Keratinocyte (primary cell): ENCODE data around the gene MIER2. TPM values are rescaled to one million over a fixed set of nuclear protein-coding genes. Genes with fewer than 3 reads are reported as not detected.

Experiments used
- DNase-seq: peaks from one replicate; pipeline ENCODE4 v3.0.0-alpha.2; 2011; ENCODE audit warnings: low read depth, missing footprints, low spot score
- FAIRE-seq: peaks from 2 replicates; lab custom pipeline; 2011; peaks lifted over from hg19 to GRCh38; lab: Jason Lieb, UNC
- H2AFZ ChIP-seq: 2 replicates; pipeline ENCODE4 v1.6.0; 2012; ENCODE audit warnings: low read length, control low read depth, inconsistent platforms; ENCODE audit not compliant: control insufficient read depth
- H3K27ac ChIP-seq: 2 replicates; pipeline ENCODE4 v1.5.1; 2011; ENCODE audit warnings: low read length; ENCODE audit not compliant: control insufficient read depth, insufficient read depth
- H3K27me3 ChIP-seq: 3 replicates; pipeline ENCODE4 v1.6.0; 2011; ENCODE audit warnings: low read length; ENCODE audit not compliant: control insufficient read depth, insufficient read depth; ENCODE audit errors: extremely low read depth
- H3K36me3 ChIP-seq, 2 experiments: 2 replicates in 1 of 2; 3 replicates in 1 of 2; pipeline ENCODE4 v1.5.1; 2011; ENCODE audit warnings: low read length in 2 of 2, mild to moderate bottlenecking in 1 of 2; ENCODE audit not compliant: control insufficient read depth in 2 of 2, insufficient read depth in 2 of 2; ENCODE audit errors: extremely low read depth in 1 of 2
- H3K4me1 ChIP-seq: 3 replicates; pipeline ENCODE4 v1.5.1; 2011; ENCODE audit warnings: low read length; ENCODE audit not compliant: control insufficient read depth, insufficient read depth; ENCODE audit errors: extremely low read depth
- H3K4me2 ChIP-seq: 3 replicates; pipeline ENCODE4 v1.6.0; 2011; ENCODE audit warnings: low read depth, low read length; ENCODE audit not compliant: control insufficient read depth, insufficient read depth; ENCODE audit errors: extremely low read depth
- H3K4me3 ChIP-seq, 3 experiments: fragments of 200-600 bp in 1 of 3; sonication (generic) in 1 of 3; 2 replicates in 2 of 3; 3 replicates in 1 of 3; pipeline ENCODE4 v1.5.1; 2011 to 2016; ENCODE audit warnings: low read length in 3 of 3, mild to moderate bottlenecking in 3 of 3, control low read depth in 2 of 3, inconsistent platforms in 1 of 3, low read depth in 1 of 3, mixed read lengths in 1 of 3, mixed run types in 1 of 3, moderate library complexity in 1 of 3; ENCODE audit not compliant: control insufficient read depth in 2 of 3, insufficient read depth in 2 of 3; ENCODE audit errors: extremely low read depth in 1 of 3
- H3K79me2 ChIP-seq: 2 replicates; pipeline ENCODE4 v1.6.0; 2012; ENCODE audit warnings: low read length; ENCODE audit not compliant: control insufficient read depth, insufficient read depth
- H3K9ac ChIP-seq: 3 replicates; pipeline ENCODE4 v1.6.0; 2011; ENCODE audit warnings: low read length; ENCODE audit not compliant: control insufficient read depth, insufficient read depth; ENCODE audit errors: extremely low read depth
- H3K9me1 ChIP-seq: 3 replicates; pipeline ENCODE4 v1.6.0; 2011; ENCODE audit warnings: low read length; ENCODE audit not compliant: control insufficient read depth, insufficient read depth; ENCODE audit errors: extremely low read depth
- H3K9me3 ChIP-seq: 2 replicates; pipeline ENCODE4 v1.5.1; 2012; ENCODE audit warnings: low read depth, low read length; ENCODE audit not compliant: control insufficient read depth
- H4K20me1 ChIP-seq: 3 replicates; pipeline ENCODE4 v1.6.0; 2011; ENCODE audit warnings: low read length; ENCODE audit not compliant: control insufficient read depth, insufficient read depth; ENCODE audit errors: extremely low read depth
- EZH2 ChIP-seq: IDR thresholded peaks from one replicate; pipeline ENCODE4 v1.6.1; 2012; ENCODE audit warnings: inconsistent platforms, mild to moderate bottlenecking, low read length, moderate library complexity
- dilution Hi-C: fragments of 300-500 bp; cut with MboI; formaldehyde crosslinking; loops from one replicate; pipeline ENCODE4 v1.7.0; 2020; ENCODE audit warnings: low sequenced_read_pairs; ENCODE audit not compliant: extremely low pct_ligation_motif_present
- polyA plus RNA-seq, 5 experiments: library from polyadenylated mRNA; depleted of rRNA in 3 of 5; stranded (reverse) in 3 of 5; stranded (forward) in 1 of 5; unstranded in 1 of 5; fragments of >200 nt; gene quantifications; 1 replicate in 1 of 5; 2 replicates in 3 of 5; 3 replicates in 1 of 5; pipeline versions ENCODE4 v1.2.1 to v1.2.3, GENCODE V29; 2011 to 2012; ENCODE audit warnings: missing spikeins in 2 of 5, low read depth in 1 of 5, low replicate concordance in 1 of 5
- TF ChIP-seq, protein P1 (sequence below), 3 experiments: IDR thresholded peaks in 1 of 3; conservative IDR thresholded peaks in 1 of 3; optimal IDR thresholded peaks in 1 of 3; 2 replicates in 2 of 3; 3 replicates in 1 of 3; pipeline versions ENCODE3 to v1.5.1; 2011; ENCODE audit warnings: low read length in 3 of 3, mild to moderate bottlenecking in 3 of 3, moderate library complexity in 2 of 3, control low read depth in 1 of 3, inconsistent platforms in 1 of 3; ENCODE audit not compliant: insufficient read depth in 2 of 3; ENCODE audit errors: extremely low read depth in 1 of 3

The MIER2 gene
- polyA plus RNA-seq, 1 donor (not counting 4 experiments of a cell fraction or from before 2014, with no cell fraction given): 16.3 TPM

GRCh38 chr19:313988-314815 lies 30.4 kb downstream of the MIER2 start:
- H3K27ac ChIP-seq: no peak overlapping the region
- no peaks in the 10 kb centered on the region for H3K9me1 ChIP-seq
- H3K4me3 ChIP-seq: no peak overlapping the region
- DNase-seq (no peak), FAIRE-seq (no peak)
- peaks cover 18 to 33% of the 10 kb centered on the region in 2 experiments for H3K36me3 ChIP-seq
- peaks cover 23% of the 10 kb centered on the region for H3K79me2 ChIP-seq
- H3K4me1 ChIP-seq: no peaks in the 10 kb centered on the region
- no peaks in the 10 kb centered on the region for H3K27me3 ChIP-seq
- no peaks in the 10 kb centered on the region for H3K9me3 ChIP-seq
- dilution Hi-C loops: no loop called here
- TF ChIP-seq EZH2: no peak
- TF ChIP-seq, protein P1, sequence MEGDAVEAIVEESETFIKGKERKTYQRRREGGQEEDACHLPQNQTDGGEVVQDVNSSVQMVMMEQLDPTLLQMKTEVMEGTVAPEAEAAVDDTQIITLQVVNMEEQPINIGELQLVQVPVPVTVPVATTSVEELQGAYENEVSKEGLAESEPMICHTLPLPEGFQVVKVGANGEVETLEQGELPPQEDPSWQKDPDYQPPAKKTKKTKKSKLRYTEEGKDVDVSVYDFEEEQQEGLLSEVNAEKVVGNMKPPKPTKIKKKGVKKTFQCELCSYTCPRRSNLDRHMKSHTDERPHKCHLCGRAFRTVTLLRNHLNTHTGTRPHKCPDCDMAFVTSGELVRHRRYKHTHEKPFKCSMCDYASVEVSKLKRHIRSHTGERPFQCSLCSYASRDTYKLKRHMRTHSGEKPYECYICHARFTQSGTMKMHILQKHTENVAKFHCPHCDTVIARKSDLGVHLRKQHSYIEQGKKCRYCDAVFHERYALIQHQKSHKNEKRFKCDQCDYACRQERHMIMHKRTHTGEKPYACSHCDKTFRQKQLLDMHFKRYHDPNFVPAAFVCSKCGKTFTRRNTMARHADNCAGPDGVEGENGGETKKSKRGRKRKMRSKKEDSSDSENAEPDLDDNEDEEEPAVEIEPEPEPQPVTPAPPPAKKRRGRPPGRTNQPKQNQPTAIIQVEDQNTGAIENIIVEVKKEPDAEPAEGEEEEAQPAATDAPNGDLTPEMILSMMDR (optimal IDR thresholded peaks at IDR 0.05 in 1 of 3, IDR thresholded peaks at IDR 0.05 in 1 of 3, conservative IDR thresholded peaks at IDR 0.05 in 1 of 3; ENCODE audit: extremely low read depth in 1 of 3, insufficient read depth in 2 of 3, low read length in 3 of 3): no peak
- H3K9ac ChIP-seq: no peak overlapping the region
- no peak overlapping the region for H2AFZ ChIP-seq
- H3K4me2 ChIP-seq: no peak overlapping the region
- H4K20me1 ChIP-seq: peaks cover 5% of the 10 kb centered on the region

DNA sequence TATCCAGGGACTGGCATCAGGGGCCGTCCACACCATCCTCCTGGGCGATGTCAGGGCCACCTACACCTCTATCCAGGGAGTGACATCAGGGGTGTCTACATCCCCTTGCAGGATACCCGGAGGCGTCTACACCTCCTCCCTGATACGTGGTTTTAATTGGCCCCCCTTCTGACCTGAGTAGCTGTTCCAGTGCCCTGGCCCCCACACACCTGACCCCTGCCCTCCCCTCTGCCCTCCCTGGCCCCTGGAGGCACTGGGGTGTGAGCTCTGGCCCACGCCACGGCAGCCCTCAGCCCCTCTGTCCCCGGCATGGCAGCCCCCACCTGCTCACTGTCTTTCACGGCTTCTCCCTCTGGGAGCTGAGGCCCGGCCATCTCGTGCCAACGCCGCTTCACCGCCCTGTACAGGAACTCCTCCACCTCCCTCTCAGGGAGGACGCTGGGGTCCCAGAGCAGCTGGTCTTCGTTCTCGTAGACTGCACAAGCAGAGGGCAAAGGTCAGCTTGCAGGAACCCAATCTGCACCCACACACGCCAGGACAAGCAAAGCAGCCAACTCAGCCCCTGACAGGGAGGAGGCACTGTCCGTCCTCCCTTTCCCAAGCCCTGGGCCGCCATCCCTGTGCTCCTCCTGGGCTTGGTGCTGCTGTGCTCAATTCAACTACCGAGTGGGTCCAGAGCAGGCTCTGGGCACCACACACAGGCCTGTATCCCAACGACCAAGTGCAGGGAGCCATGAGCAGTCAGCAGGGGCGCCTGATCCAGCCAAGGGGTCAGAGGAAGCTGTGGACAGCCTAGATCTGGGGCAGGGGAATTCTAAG lies 31.2 kb downstream of the MIER2 start:
- Histone ChIP-seq H3K79me2 (peaks cover 21% of the 10 kb centered on the region), H3K36me3 (peaks cover 18 to 36% of the 10 kb centered on the region in 2 experiments), H4K20me1 (peaks cover 5% of the 10 kb centered on the region), H3K4me2 (no peak overlapping the region), H3K9me1 (no peaks in the 10 kb centered on the region), H3K27ac (no peak overlapping the region), H3K4me3 (no peak overlapping the region), H2AFZ (no peak overlapping the region), H3K9ac (no peak overlapping the region), H3K27me3 (no peaks in the 10 kb centered on the region), H3K4me1 (no peaks in the 10 kb centered on the region), H3K9me3 (no peaks in the 10 kb centered on the region)
- DNase-seq: no peak
- TF ChIP-seq, protein P1 (optimal IDR thresholded peaks at IDR 0.05 in 1 of 3, IDR thresholded peaks at IDR 0.05 in 1 of 3, conservative IDR thresholded peaks at IDR 0.05 in 1 of 3; ENCODE audit: extremely low read depth in 1 of 3, insufficient read depth in 2 of 3, low read length in 3 of 3): no peak
- TF ChIP-seq EZH2: no peak
- dilution Hi-C loops: no loop called here
- no peak for FAIRE-seq
